Neuronal stem cell (in vitro differentiated cells): ENCODE measurements around the gene TXK.

Experiments used
- DNase-seq: peaks from one replicate; pipeline ENCODE4 v3.0.0-alpha.2; 2013; ENCODE audit warnings: low spot score
- H2AFZ ChIP-seq: one replicate; pipeline ENCODE4 v1.6.1; 2013; ENCODE audit warnings: mild to moderate bottlenecking, low read length, inconsistent platforms
- H2AK5ac ChIP-seq: 2 replicates; pipeline ENCODE4 v1.6.1; 2013; ENCODE audit warnings: low read depth, mild to moderate bottlenecking, inconsistent platforms, low read length, moderate library complexity, mixed read lengths
- H2BK120ac ChIP-seq: 2 replicates; pipeline ENCODE4 v1.6.1; 2013; ENCODE audit warnings: low read depth, mild to moderate bottlenecking, inconsistent platforms, low read length, moderate library complexity, mixed read lengths
- H2BK12ac ChIP-seq: one replicate; pipeline ENCODE4 v1.6.1; 2013; ENCODE audit warnings: low read length, inconsistent platforms
- H2BK15ac ChIP-seq: 2 replicates; pipeline ENCODE4 v1.6.1; 2013; ENCODE audit warnings: mild to moderate bottlenecking, low read length, inconsistent platforms, mixed read lengths
- H2BK5ac ChIP-seq: one replicate; pipeline ENCODE4 v1.6.1; 2013; ENCODE audit warnings: inconsistent platforms, mild to moderate bottlenecking, low read length, moderate library complexity
- H3K14ac ChIP-seq: one replicate; pipeline ENCODE4 v1.6.1; 2013; ENCODE audit warnings: low read length, inconsistent platforms
- H3K18ac ChIP-seq: 2 replicates; pipeline ENCODE4 v1.6.1; 2013; ENCODE audit warnings: low read length, inconsistent platforms
- H3K23ac ChIP-seq: 2 replicates; pipeline ENCODE4 v1.6.1; 2013; ENCODE audit warnings: low read depth, mild to moderate bottlenecking, mixed read lengths, low read length, inconsistent platforms; ENCODE audit not compliant: poor library complexity
- H3K27ac ChIP-seq: replicated peaks from 3 replicates; pipeline ENCODE4 v1.5.1; 2013; ENCODE audit warnings: low read length, inconsistent platforms
- H3K27me3 ChIP-seq, 3 experiments: 2 replicates each; pipeline ENCODE4 v1.6.1; 2013; ENCODE audit warnings: low read length in 3 of 3, mild to moderate bottlenecking in 2 of 3, inconsistent platforms in 1 of 3, low read depth in 1 of 3, mixed read lengths in 1 of 3, moderate library complexity in 1 of 3; ENCODE audit not compliant: control insufficient read depth in 3 of 3, insufficient read depth in 3 of 3
- H3K36me3 ChIP-seq, 2 donors: replicated peaks in 1 of 2; 2 replicates each; pipeline ENCODE4 v1.6.1; 2013; ENCODE audit warnings: low read length in 2 of 2; ENCODE audit not compliant: control insufficient read depth in 2 of 2, insufficient read depth in 2 of 2
- H3K4ac ChIP-seq: 2 replicates; pipeline ENCODE4 v1.6.1; 2013; ENCODE audit warnings: inconsistent platforms, mild to moderate bottlenecking, low read length, moderate library complexity
- H3K4me1 ChIP-seq, 2 donors: 1 replicate in 1 of 2; 2 replicates in 1 of 2; pipeline ENCODE4 v1.6.1; 2013; ENCODE audit warnings: low read length in 2 of 2, low read depth in 1 of 2; ENCODE audit not compliant: control insufficient read depth in 2 of 2, insufficient read depth in 1 of 2
- H3K4me2 ChIP-seq: one replicate; pipeline ENCODE4 v1.6.1; 2013; ENCODE audit warnings: mild to moderate bottlenecking, low read length, inconsistent platforms; ENCODE audit not compliant: insufficient read depth, poor library complexity, severe bottlenecking
- H3K4me3 ChIP-seq, 2 donors: 2 replicates each; pipeline ENCODE4 v1.5.1; 2013; ENCODE audit warnings: low read length in 2 of 2, mild to moderate bottlenecking in 2 of 2, inconsistent platforms in 1 of 2, moderate library complexity in 1 of 2
- H3K79me1 ChIP-seq: one replicate; pipeline ENCODE4 v1.6.1; 2013; ENCODE audit warnings: low read depth, mild to moderate bottlenecking, inconsistent platforms, low read length, moderate library complexity
- H3K9ac ChIP-seq: one replicate; pipeline ENCODE4 v1.6.1; 2013; ENCODE audit warnings: mild to moderate bottlenecking, low read depth, low read length, inconsistent platforms; ENCODE audit not compliant: poor library complexity
- H3K9me3 ChIP-seq, 2 donors: replicated peaks in 1 of 2; 2 replicates each; pipeline versions ENCODE3 to v1.6.1; 2013; ENCODE audit warnings: low read length in 2 of 2, mild to moderate bottlenecking in 2 of 2, inconsistent platforms in 1 of 2, low read depth in 1 of 2, mixed read lengths in 1 of 2, moderate library complexity in 1 of 2; ENCODE audit not compliant: control insufficient read depth in 2 of 2, insufficient read depth in 1 of 2
- H4K8ac ChIP-seq: one replicate; pipeline ENCODE4 v1.6.1; 2013; ENCODE audit warnings: low read depth, mild to moderate bottlenecking, inconsistent platforms, low read length, moderate library complexity
- H4K91ac ChIP-seq: one replicate; pipeline ENCODE4 v1.6.1; 2013; ENCODE audit warnings: low read length, low read depth, mild to moderate bottlenecking, inconsistent platforms; ENCODE audit not compliant: poor library complexity
- WGBS, 2 donors: extraction: QIAGEN DNeasy Blood & Tissue Kit; methylation state at CpG; one replicate each; pipeline ENCODE4 v1.1.7; 2013; ENCODE audit warnings: missing lambda C conversion rate in 2 of 2, mixed read lengths in 1 of 2; ENCODE audit not compliant: insufficient read length in 2 of 2, insufficient replicate concordance in 1 of 2; ENCODE audit errors: extremely low coverage in 2 of 2; 5-methylcytosine and 5-hydroxymethylcytosine counted together

TXK gene

GRCh38 chr4:48127231-48127630 lies 6.8 kb downstream of the TXK start:
- H3K9me3 ChIP-seq: no peaks in the 10 kb centered on the region
- H2BK12ac ChIP-seq: no peak overlapping the region
- H3K4me2 ChIP-seq: no peak overlapping the region
- no peak overlapping the region for H3K18ac ChIP-seq
- H3K36me3 ChIP-seq: no peaks in the 10 kb centered on the region
- H3K4me3 ChIP-seq: no peak overlapping the region
- H2AFZ ChIP-seq: no peak overlapping the region
- no peak overlapping the region for H2BK120ac ChIP-seq
- no peak overlapping the region for H4K91ac ChIP-seq
- no peak overlapping the region for H2BK15ac ChIP-seq
- peaks cover 0 to 3% (median 0%) of the 10 kb centered on the region in 3 experiments for H3K27me3 ChIP-seq
- H3K79me1 ChIP-seq: no peaks in the 10 kb centered on the region
- H3K27ac ChIP-seq: no peak overlapping the region
- no peak overlapping the region for H3K4ac ChIP-seq
- DNase-seq: no peak
- H3K23ac ChIP-seq: no peak overlapping the region
- H3K9ac ChIP-seq: no peak overlapping the region
- H2AK5ac ChIP-seq: no peak overlapping the region
- no CpG with 5 or more reads among the region's 3 CpGs for WGBS, 2 donors
- no peak overlapping the region for H3K14ac ChIP-seq
- H3K4me1 ChIP-seq: peaks cover 0 to 6% of the 10 kb centered on the region in 2 donors
- no peak overlapping the region for H2BK5ac ChIP-seq
- H4K8ac ChIP-seq: no peak overlapping the region

- no peak overlapping the region for H2BK12ac ChIP-seq
- H3K27me3 ChIP-seq: peaks cover 0 to 3% (median 0%) of the 10 kb centered on the region in 3 experiments
- H2BK5ac ChIP-seq: no peak overlapping the region
- no peak overlapping the region for H2BK15ac ChIP-seq
- H2BK120ac ChIP-seq: no peak overlapping the region
- H4K8ac ChIP-seq: no peak overlapping the region
- H3K79me1 ChIP-seq: no peaks in the 10 kb centered on the region
- no peak overlapping the region for H3K18ac ChIP-seq
- H3K14ac ChIP-seq: no peak overlapping the region
- peaks cover 0 to 9% of the 10 kb centered on the region in 2 donors for H3K4me1 ChIP-seq
- no peak overlapping the region for H3K4me3 ChIP-seq
- no peak overlapping the region for H4K91ac ChIP-seq
- H3K23ac ChIP-seq: no peak overlapping the region
- no peaks in the 10 kb centered on the region for H3K36me3 ChIP-seq
- H3K9me3 ChIP-seq: no peaks in the 10 kb centered on the region
- H3K9ac ChIP-seq: no peak overlapping the region
- WGBS, 2 donors: no CpG with 5 or more reads among the region's 1 CpG
- no peak overlapping the region for H3K4ac ChIP-seq
- no peak overlapping the region for H3K4me2 ChIP-seq
- H3K27ac ChIP-seq: no peak overlapping the region
- H2AK5ac ChIP-seq: no peak overlapping the region
- H2AFZ ChIP-seq: no peak overlapping the region
- DNase-seq: no peak
These were observed 7.4 kb downstream of the TXK start for GRCh38 chr4:48126621-48127020.

- Histone ChIP-seq H4K8ac (no peak overlapping the region), H3K36me3 (no peaks in the 10 kb centered on the region), H3K27me3 (peaks cover 0 to 3% (median 0%) of the 10 kb centered on the region in 3 experiments), H2BK5ac (no peak overlapping the region), H3K4me3 (no peak overlapping the region), H3K79me1 (no peaks in the 10 kb centered on the region), H3K27ac (no peak overlapping the region), H2BK15ac (no peak overlapping the region), H3K9me3 (no peaks in the 10 kb centered on the region), H3K9ac (no peak overlapping the region), H3K23ac (no peak overlapping the region), H4K91ac (no peak overlapping the region), H3K14ac (no peak overlapping the region), H3K4me2 (no peak overlapping the region), H2BK120ac (no peak overlapping the region), H3K4me1 (peaks cover 0 to 9% of the 10 kb centered on the region in 2 donors), H3K18ac (no peak overlapping the region), H2BK12ac (no peak overlapping the region), H3K4ac (no peak overlapping the region), H2AFZ (no peak overlapping the region), H2AK5ac (no peak overlapping the region)
- DNase-seq: no peak
- no CpG with 5 or more reads among the region's 2 CpGs for WGBS, 2 donors
These were observed 9.2 kb downstream of the TXK start for GRCh38 chr4:48124870-48125269.

GRCh38 chr4:48122756-48123155 lies 11.3 kb downstream of the TXK start:
- Histone ChIP-seq H2BK12ac (no peak overlapping the region), H3K9me3 (no peaks in the 10 kb centered on the region), H3K36me3 (no peaks in the 10 kb centered on the region), H3K14ac (no peak overlapping the region), H3K4ac (no peak overlapping the region), H2AFZ (no peak overlapping the region), H3K9ac (no peak overlapping the region), H3K79me1 (no peaks in the 10 kb centered on the region), H3K27me3 (no peaks in the 10 kb centered on the region), H2BK120ac (no peak overlapping the region), H3K4me3 (no peak overlapping the region), H2BK5ac (no peak overlapping the region), H3K4me2 (no peak overlapping the region), H4K91ac (no peak overlapping the region), H3K23ac (no peak overlapping the region), H3K27ac (no peak overlapping the region), H3K4me1 (peaks cover 0 to 5% of the 10 kb centered on the region in 2 donors), H3K18ac (no peak overlapping the region), H2AK5ac (no peak overlapping the region), H2BK15ac (no peak overlapping the region), H4K8ac (no peak overlapping the region)
- no peak for DNase-seq
- WGBS, 2 donors: no CpG with 5 or more reads among the region's 1 CpG
